Glutamatergic neuron (in vitro differentiated cells): ENCODE measurements around the gene TMEM184C. TPM values are rescaled to one million over a fixed set of nuclear protein-coding genes. Genes with fewer than 3 reads are reported as not detected.

Experiments used
- DNase-seq: peaks from one replicate; pipeline ENCODE4 v3.0.0; 2022
- H3K27ac Mint-ChIP-seq: one replicate; pipeline ENCODE4 v1.8.0; 2020; ENCODE audit warnings: mild to moderate bottlenecking, mixed read lengths, inconsistent platforms; ENCODE audit not compliant: unreplicated experiment
- H3K27me3 Mint-ChIP-seq: one replicate; pipeline ENCODE4 v1.8.0; 2020; ENCODE audit warnings: mild to moderate bottlenecking, moderate library complexity, mixed read lengths, inconsistent platforms; ENCODE audit not compliant: unreplicated experiment
- H3K36me3 Mint-ChIP-seq: one replicate; pipeline ENCODE4 v1.8.0; 2020; ENCODE audit warnings: mild to moderate bottlenecking, mixed read lengths, inconsistent platforms; ENCODE audit not compliant: unreplicated experiment
- H3K4me1 Mint-ChIP-seq: one replicate; pipeline ENCODE4 v1.8.0; 2020; ENCODE audit warnings: mild to moderate bottlenecking, low read depth, mixed read lengths, inconsistent platforms; ENCODE audit not compliant: unreplicated experiment
- H3K4me3 Mint-ChIP-seq: one replicate; pipeline ENCODE4 v1.8.0; 2020; ENCODE audit warnings: mild to moderate bottlenecking, mixed read lengths, inconsistent platforms; ENCODE audit not compliant: unreplicated experiment
- H3K9me3 Mint-ChIP-seq: one replicate; pipeline ENCODE4 v1.8.0; 2020; ENCODE audit warnings: mild to moderate bottlenecking, moderate library complexity, mixed read lengths, inconsistent platforms; ENCODE audit not compliant: unreplicated experiment
- total RNA-seq: library from RNA; stranded (reverse); fragmentation: NEBNext Ultra II Directional; extraction: Animal tissue kit (Norgen Biotek cat#: 25700); gene quantifications from one replicate; pipeline ENCODE4 v1.2.1, GENCODE V29; 2021; ENCODE audit not compliant: unreplicated experiment
- TF ChIP-seq, protein P1 (sequence below): fragments of 200-600 bp; sonication (generic); IDR thresholded peaks from one replicate; pipeline ENCODE4 v1.5.0; 2021; ENCODE audit not compliant: partially characterized antibody, unreplicated experiment

TMEM184C gene
- total RNA-seq, 1 donor from 2014 or later: 31.6 TPM

DNA sequence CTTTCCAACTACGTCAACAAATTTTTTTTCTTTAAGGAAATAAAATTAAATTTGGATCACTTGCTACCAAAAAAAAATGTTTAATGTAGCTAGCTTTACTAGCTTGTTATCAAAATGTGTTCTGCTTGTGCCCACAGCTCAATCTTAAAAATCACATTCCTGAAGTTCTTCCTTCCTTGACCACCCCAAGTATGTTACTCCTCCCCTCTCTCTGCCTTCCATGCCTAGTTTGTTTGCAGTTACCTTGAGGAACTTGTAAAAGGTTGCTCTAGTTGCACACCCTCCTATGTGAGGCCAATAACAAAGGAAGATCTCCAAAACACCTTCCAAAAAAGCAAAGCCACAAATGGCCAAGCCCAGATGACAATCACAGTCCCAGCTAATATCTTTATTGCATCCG, 19.6 kb upstream of the TMEM184C start:
- no peak for DNase-seq
- H3K4me1 Mint-ChIP-seq: no peaks in the 10 kb centered on the region
- no peaks in the 10 kb centered on the region for H3K27me3 Mint-ChIP-seq
- H3K4me3 Mint-ChIP-seq: no peak overlapping the region
- no peaks in the 10 kb centered on the region for H3K36me3 Mint-ChIP-seq
- no peak overlapping the region for H3K27ac Mint-ChIP-seq
- TF ChIP-seq, protein P1, sequence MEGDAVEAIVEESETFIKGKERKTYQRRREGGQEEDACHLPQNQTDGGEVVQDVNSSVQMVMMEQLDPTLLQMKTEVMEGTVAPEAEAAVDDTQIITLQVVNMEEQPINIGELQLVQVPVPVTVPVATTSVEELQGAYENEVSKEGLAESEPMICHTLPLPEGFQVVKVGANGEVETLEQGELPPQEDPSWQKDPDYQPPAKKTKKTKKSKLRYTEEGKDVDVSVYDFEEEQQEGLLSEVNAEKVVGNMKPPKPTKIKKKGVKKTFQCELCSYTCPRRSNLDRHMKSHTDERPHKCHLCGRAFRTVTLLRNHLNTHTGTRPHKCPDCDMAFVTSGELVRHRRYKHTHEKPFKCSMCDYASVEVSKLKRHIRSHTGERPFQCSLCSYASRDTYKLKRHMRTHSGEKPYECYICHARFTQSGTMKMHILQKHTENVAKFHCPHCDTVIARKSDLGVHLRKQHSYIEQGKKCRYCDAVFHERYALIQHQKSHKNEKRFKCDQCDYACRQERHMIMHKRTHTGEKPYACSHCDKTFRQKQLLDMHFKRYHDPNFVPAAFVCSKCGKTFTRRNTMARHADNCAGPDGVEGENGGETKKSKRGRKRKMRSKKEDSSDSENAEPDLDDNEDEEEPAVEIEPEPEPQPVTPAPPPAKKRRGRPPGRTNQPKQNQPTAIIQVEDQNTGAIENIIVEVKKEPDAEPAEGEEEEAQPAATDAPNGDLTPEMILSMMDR: no peak
- no peaks in the 10 kb centered on the region for H3K9me3 Mint-ChIP-seq

- H3K27ac Mint-ChIP-seq: no peak overlapping the region
- H3K36me3 Mint-ChIP-seq: no peaks in the 10 kb centered on the region
- H3K27me3 Mint-ChIP-seq: no peaks in the 10 kb centered on the region
- no peak overlapping the region for H3K4me3 Mint-ChIP-seq
- DNase-seq: no peak
- peaks cover 1% of the 10 kb centered on the region for H3K9me3 Mint-ChIP-seq
- TF ChIP-seq, protein P1: no peak
- H3K4me1 Mint-ChIP-seq: no peaks in the 10 kb centered on the region
Measured at GRCh38 chr4:147599206-147599605, 18.0 kb upstream of the TMEM184C start.

DNA sequence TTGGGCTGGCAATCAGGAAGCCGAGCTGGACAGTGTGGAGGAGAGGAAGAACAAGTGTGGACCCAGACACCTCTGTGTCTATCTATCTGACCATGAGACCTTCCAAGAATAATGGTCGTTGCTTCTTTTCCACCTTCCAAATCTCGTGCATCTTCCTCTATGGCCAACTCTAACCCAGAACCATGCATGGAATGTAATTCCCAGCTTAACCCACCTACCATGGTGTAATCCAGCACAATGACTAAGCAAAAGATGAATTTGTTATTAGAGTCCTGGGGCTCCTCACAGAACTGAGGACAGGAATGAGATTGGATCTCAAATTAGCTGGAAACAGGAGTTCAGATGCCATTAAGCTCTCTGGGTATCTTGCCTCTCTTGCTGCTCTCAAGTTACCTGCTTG, 17.4 kb upstream of the TMEM184C start:
- no peak overlapping the region for H3K27ac Mint-ChIP-seq
- H3K9me3 Mint-ChIP-seq: peaks cover 1% of the 10 kb centered on the region
- H3K36me3 Mint-ChIP-seq: no peaks in the 10 kb centered on the region
- H3K27me3 Mint-ChIP-seq: no peaks in the 10 kb centered on the region
- H3K4me1 Mint-ChIP-seq: no peaks in the 10 kb centered on the region
- H3K4me3 Mint-ChIP-seq: no peak overlapping the region
- TF ChIP-seq, protein P1: no peak
- DNase-seq: no peak

- Mint-ChIP-seq H3K36me3 (no peaks in the 10 kb centered on the region), H3K4me1 (no peaks in the 10 kb centered on the region), H3K4me3 (no peak overlapping the region), H3K27ac (no peak overlapping the region), H3K9me3 (peaks cover 1% of the 10 kb centered on the region), H3K27me3 (peaks cover 2% of the 10 kb centered on the region)
- TF ChIP-seq, protein P1: no peak
- DNase-seq: no peak
Measured at GRCh38 chr4:147605499-147605898, 11.7 kb upstream of the TMEM184C start.

GRCh38 chr4:147607471-147607870, 9.7 kb upstream of the TMEM184C start:
- no peak for DNase-seq
- H3K9me3 Mint-ChIP-seq: peaks cover 1% of the 10 kb centered on the region
- TF ChIP-seq, protein P1: no peak
- no peak overlapping the region for H3K4me3 Mint-ChIP-seq
- H3K36me3 Mint-ChIP-seq: no peaks in the 10 kb centered on the region
- H3K27ac Mint-ChIP-seq: no peak overlapping the region
- H3K27me3 Mint-ChIP-seq: peaks cover 2% of the 10 kb centered on the region
- peaks cover 2% of the 10 kb centered on the region for H3K4me1 Mint-ChIP-seq
